ENCODE measurements around the gene CCDC7.
"Not testable (repeated sequence)": the region's sequence is repeated elsewhere in the genome, so short reads cannot be mapped to it uniquely, and the experiment has no call there.

The CCDC7 gene

GRCh38 chr10:32598022-32598421 is 152.1 kb downstream of the CCDC7 start:
- not testable (repeated sequence) for DNase-seq

GRCh38 chr10:32600317-32600716 is 154.4 kb downstream of the CCDC7 start:
- DNase-seq = no peak

DNA sequence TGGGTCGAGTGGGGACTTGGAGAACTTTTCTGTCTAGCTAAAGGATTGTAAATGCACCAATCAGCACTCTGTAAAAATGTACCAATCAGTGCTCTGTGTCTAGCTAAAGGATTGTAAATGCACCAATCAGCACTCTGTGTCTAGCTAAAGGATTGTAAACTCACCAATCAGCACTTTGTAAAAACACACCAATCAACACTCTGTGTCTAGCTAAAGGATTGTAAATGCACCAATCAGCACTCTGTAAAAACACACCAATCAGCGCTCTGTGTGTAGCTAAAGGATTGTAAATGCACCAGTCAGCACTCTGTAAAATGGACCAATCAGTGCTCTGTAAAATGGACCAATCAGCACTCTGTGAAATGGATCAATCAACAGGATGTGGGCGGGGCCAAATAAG is 155.6 kb downstream of the CCDC7 start:
- DNase-seq = not testable (repeated sequence)

DNA sequence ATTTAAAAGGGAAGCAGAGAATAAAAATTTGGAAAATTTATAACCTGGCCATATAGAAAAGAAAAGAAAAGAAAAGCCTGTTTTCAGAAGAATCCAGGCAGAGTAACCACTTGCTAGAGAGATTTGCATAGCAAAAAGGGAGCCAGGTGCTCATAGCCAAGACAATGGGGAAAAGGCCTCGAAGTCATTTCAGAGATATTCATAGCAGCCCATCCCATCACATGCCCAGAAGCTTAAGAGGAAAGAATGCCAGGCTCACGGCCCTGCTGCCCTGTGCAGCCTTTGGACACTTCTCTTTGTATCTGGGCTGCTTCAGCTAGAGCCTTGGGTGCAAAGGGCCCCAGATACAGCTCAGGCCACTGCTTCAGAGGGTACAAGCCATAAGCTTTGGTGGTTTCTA is 159.8 kb downstream of the CCDC7 start:
- no peak for DNase-seq

GRCh38 chr10:32610543-32610942 is 164.6 kb downstream of the CCDC7 start:
- not testable (repeated sequence) for DNase-seq

DNA sequence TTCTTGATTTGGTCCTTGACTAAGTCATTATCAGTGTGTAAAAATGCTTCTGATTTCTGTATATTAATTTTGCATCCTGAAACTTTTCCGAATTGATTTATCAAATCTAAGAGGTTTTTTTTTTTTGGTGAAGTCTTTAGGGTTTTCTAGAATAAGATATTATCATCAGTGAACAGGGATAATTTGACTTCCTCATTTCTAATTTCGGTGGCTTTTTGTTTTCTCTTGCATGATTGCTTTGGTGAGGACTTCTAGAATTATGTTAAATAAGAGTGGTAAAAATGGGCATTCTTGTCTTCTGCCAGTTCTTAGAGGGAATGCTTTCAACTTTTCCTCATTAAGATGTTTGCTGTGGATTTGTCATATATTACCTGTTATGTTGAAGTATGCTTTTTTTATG is 170.5 kb downstream of the CCDC7 start:
- no peak for DNase-seq

- DNase-seq = no peak
Measured at GRCh38 chr10:32618482-32618881, 172.5 kb downstream of the CCDC7 start.

DNA sequence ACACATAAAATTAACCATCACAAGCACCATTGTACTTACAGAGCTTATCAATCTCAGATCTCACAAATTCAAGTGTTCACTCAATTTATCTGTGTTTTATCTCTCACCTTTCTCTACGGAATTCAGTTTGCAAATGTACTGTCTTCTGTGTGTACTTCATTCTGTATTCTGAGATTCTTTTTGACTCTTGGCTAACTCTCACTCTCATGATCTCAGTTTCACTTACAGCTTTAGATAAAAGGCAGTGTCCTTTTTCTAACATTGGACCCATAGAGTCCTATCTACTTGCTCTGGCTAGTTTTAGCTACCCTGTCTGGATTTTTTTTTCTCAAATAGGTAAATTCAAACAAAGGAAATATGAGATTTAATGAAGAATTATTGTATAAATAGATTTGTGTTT is 176.0 kb downstream of the CCDC7 start:
- DNase-seq = no peak

DNA sequence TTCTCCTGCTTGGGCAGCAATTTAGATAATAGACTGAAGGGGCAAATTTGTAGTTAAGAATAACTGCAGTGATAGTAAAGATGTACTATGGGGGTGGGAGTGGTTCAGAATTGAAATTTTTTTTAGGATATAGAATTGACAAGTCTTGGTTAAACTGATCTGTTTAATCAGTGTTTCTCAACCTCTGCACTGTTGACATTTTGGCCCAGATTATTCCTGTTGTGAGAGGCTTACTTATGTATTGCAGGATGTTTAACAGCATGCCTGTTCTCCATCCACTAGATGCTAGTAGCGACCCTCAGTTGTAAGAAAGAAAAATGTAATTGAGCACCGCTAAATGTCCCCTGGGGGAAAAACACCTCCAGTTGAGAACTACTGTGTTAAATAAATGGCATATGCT is 176.5 kb downstream of the CCDC7 start:
- no peak for DNase-seq

DNA sequence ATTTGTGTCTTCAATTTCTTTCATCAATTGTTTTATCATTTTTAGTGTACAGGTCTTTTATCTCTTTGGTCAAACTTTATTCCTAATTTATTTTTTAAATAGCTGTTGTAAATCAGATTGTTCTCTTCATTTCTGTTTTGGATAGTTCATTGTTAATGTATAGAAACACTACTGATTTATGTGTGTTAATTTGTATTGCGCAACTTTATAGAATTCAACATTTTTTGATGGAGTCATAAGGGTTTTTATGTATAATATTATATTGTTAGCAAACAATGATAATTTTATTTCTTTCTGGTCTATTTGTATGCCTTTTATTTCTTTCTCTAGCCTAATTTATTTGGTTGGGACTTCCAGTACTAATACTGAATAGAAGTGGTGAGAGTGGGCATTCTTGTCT is 181.2 kb downstream of the CCDC7 start:
- no peak for DNase-seq

- no peak for DNase-seq
Measured at GRCh38 chr10:32629910-32630309, 184.0 kb downstream of the CCDC7 start.

DNA sequence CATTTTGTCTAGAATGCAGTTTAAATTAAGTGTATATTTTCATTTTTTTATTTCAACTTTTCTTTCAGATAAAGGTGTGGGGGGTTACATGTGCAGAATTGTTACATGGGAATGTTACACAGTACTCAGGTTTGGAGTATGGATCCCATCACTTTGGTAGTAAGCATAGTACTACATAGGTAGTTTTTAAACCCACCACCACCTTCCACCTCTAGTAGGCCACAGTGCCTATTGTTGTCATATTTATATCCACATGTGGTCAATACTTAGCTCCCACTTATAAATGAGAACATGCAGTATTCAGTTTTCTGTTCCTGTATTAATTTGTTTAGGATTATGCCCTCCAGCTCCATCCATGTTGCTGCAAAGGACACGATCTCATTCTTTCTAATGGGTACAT is 200.6 kb downstream of the CCDC7 start:
- DNase-seq = no peak

GRCh38 chr10:32650246-32650655 is 204.3 kb downstream of the CCDC7 start:
- no peak for DNase-seq

GRCh38 chr10:32657430-32657829 is 211.5 kb downstream of the CCDC7 start:
- not testable (repeated sequence) for DNase-seq

GRCh38 chr10:32661346-32661745 is 215.4 kb downstream of the CCDC7 start:
- DNase-seq = no peak

GRCh38 chr10:32680803-32681557 is 235.0 kb downstream of the CCDC7 start:
- no peak for DNase-seq

GRCh38 chr10:32684291-32684690 is 238.4 kb downstream of the CCDC7 start:
- DNase-seq = no peak

DNA sequence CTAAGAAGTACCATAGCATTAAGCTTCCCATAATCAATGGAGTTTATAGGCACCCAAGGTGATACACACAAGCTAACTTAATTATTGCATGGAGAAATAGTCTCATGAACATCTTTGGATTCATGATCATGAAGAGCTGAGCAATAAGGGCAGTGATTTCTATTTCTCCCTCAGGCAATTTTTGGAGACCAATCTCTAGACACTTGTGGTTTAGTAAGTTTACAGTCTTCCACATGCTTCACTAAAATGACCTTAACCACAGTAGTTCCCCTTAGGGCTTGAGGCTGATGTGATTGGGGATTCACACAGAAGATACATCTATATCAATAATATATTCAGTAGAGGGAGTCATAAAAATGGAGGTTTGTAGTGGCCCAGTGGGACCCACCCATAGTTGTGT is 241.2 kb downstream of the CCDC7 start:
- DNase-seq = no peak

GRCh38 chr10:32687546-32687945 is 241.6 kb downstream of the CCDC7 start:
- no peak for DNase-seq

DNA sequence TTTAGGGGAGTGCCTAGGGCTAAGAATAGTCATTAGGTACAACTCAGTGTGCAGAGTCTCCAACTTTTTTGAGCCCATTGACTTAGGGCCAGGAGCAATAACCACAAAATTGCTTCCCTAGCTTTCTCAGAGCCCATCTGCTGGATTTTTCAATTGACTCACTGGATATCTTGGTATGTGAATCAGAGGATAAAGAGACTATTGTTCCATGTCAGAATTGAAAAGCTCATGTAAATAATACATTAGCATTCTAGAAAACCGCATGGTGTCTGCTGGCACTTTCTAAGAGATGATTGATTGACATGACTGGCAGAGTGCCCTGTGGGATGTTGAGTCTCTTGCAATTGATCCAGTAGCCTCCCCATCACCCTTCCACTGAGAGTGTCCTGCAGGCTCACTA is 246.2 kb downstream of the CCDC7 start:
- DNase-seq = no peak

- no peak for DNase-seq
Measured at GRCh38 chr10:32693441-32693979, 247.6 kb downstream of the CCDC7 start.

DNA sequence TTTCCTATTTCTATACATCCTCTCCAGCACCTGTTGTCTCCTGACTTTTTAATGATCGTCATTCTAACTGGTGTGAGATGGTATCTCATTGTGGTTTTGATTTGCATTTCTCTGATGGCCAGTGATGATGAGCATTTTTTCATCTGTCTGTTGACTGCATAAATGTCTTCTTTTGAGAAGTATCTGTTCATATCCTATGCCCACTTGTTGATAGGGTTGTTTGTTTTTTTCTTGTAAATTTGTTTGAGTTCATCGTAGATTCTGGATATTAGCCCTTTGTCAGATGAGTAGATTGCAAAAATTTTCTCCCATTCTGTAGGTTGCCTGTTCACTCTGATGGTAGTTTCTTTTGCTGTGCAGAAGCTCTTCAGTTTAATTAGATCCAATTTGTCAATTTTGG is 253.7 kb downstream of the CCDC7 start:
- DNase-seq = not testable (repeated sequence)

- no peak for DNase-seq
Measured at GRCh38 chr10:32713560-32713959, 267.6 kb downstream of the CCDC7 start.

- no peak for DNase-seq
Measured at GRCh38 chr10:32731527-32731926, 285.6 kb downstream of the CCDC7 start.

DNA sequence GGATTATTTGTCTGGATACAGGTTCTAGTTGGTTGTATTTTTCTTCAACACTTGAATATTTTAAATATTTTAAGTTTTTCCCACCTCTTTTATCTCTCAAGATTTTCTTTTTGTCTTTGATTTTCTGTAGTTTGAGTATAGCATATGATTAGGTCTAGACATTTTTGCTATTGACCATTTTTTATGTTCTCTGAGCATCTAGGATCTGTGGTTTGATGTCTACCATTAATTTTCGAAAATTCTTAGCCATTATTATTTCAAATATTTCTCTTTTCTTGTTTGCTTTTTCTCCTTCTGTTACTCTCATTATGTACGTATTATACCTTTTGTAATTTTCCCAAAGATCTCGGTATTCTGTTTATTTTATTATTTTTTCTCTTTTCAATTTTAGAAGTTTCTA is 293.0 kb downstream of the CCDC7 start:
- no peak for DNase-seq

All from suppressor macrophage treated with lipopolysaccharide for 4 hours (primary cell).